Psoas muscle (tissue), 8 donors: ENCODE data around the gene PTX4. TPM values are rescaled to one million over a fixed set of nuclear protein-coding genes. Genes with fewer than 3 reads are reported as not detected.

Experiments used
- ATAC-seq, 4 donors: fragments of 200-7000 bp; cut with Tn5 transposase; one replicate each; pipeline ENCODE4 v1.9.1; 2020; ENCODE audit warnings: moderate library complexity in 3 of 4, mild to moderate bottlenecking in 2 of 4
- DNase-seq, 2 donors: peaks; one replicate each; pipeline ENCODE4 v3.0.0-alpha.2; 2020
- H3K27ac ChIP-seq: fragments of 200-600 bp; one replicate; pipeline ENCODE4 v1.8.0; 2022
- H3K27me3 ChIP-seq, 3 donors: fragments of 200-600 bp in 1 of 3; one replicate each; pipeline versions ENCODE4 v1.6.1 to v1.8.0; 2013 to 2022; ENCODE audit warnings: low read length in 2 of 3, mild to moderate bottlenecking in 2 of 3, moderate library complexity in 1 of 3; ENCODE audit not compliant: insufficient read depth in 3 of 3
- H3K36me3 ChIP-seq, 2 donors: fragments of 200-600 bp in 1 of 2; one replicate each; pipeline versions ENCODE4 v1.6.1 to v1.8.0; 2013 to 2022; ENCODE audit warnings: low read depth in 1 of 2, mild to moderate bottlenecking in 1 of 2, moderate library complexity in 1 of 2; ENCODE audit not compliant: insufficient read depth in 1 of 2
- H3K4me1 ChIP-seq: fragments of 200-600 bp; one replicate; pipeline ENCODE4 v1.8.0; 2022
- H3K4me3 ChIP-seq: fragments of 200-600 bp; one replicate; pipeline ENCODE4 v1.8.0; 2022; ENCODE audit warnings: mild to moderate bottlenecking
- H3K9me3 ChIP-seq: fragments of 200-600 bp; one replicate; pipeline ENCODE4 v1.8.0; 2022
- WGBS, 3 donors: extraction: QIAGEN DNeasy Blood & Tissue Kit; methylation state at CpG; one replicate each; pipeline versions ENCODE4 v1.1.6 to v1.1.7; 2013; 5-methylcytosine and 5-hydroxymethylcytosine counted together
- intact Hi-C, 2 donors: fragments of 100-400 bp; cut with DNase I; formaldehyde crosslinking; loops; one replicate each; pipeline versions ENCODE4 v1.11.0 to v1.14.2; 2022
- polyA plus RNA-seq, 3 donors: library from polyadenylated mRNA; stranded (reverse); fragments of 200-250 nt; gene quantifications; one replicate each; pipeline ENCODE4 v1.2.3, GENCODE V29; 2013
- total RNA-seq, 4 donors: library from RNA; stranded (reverse); fragmentation: NEBNext Ultra II Directional in 2 of 4; extraction: Animal tissue kit (Norgen Biotek cat#: 25700) in 2 of 4; gene quantifications; one replicate each; pipeline versions ENCODE4 v1.2.1 to v1.2.4, GENCODE V29; 2021 to 2023
- TF ChIP-seq, protein P1 (sequence below): fragments of 200-600 bp; IDR thresholded peaks from one replicate; pipeline ENCODE4 v1.8.0; 2022; ENCODE audit warnings: antibody characterized with exemption
- donor health status: healthy with polysubstance abuse.
- donor health status: DM: no; HTN: no; CAD: no; lungs with moderate emphysema.
- donor health status: Bipolar disorder and iron deficiency.
- donor health status: healthy.
- donor health status: DM: yes; HTN: yes; CAD: no.
- donor health status: DM: no; HTN: no; CAD: no.
- donor health status: DM: no; HTN: no; CAD: no.
- donor health status: DM: yes; HTN: yes; CAD: no.

PTX4 gene
- total and polyA plus RNA-seq, 7 donors: 0.04 to 0.26 (median 0.23) TPM; not detected in 4

DNA sequence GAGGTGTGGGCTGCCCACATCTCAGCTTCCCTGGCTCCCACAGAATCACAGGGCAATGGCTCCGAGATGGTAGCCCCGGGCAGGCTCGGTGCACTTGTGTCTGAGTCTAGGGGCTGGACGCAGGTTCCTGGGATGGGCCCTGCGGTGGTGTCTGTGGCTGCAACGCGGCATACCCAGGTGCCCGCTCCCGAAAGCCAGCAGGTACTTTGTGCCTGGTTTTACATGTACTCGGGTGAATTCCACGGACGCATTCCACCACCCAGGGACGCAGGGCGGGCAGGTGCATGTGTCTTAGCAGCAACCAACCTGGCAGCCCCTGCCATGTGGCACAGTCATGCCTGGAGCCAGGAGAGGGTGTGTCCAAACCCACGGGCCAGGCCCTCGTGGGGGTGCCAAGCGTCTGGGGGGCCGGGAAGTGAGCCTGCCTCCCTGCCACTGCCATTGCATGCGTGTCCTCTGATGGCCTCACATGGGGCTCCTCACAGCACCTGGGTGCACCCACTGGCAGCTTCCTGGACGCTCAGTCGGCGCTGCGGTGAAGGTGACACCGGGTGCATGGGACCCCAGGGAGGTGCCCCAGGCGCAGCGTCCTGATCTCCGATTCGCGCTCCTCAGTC lies 40.3 kb upstream of the PTX4 start:
- TF ChIP-seq, protein P1, sequence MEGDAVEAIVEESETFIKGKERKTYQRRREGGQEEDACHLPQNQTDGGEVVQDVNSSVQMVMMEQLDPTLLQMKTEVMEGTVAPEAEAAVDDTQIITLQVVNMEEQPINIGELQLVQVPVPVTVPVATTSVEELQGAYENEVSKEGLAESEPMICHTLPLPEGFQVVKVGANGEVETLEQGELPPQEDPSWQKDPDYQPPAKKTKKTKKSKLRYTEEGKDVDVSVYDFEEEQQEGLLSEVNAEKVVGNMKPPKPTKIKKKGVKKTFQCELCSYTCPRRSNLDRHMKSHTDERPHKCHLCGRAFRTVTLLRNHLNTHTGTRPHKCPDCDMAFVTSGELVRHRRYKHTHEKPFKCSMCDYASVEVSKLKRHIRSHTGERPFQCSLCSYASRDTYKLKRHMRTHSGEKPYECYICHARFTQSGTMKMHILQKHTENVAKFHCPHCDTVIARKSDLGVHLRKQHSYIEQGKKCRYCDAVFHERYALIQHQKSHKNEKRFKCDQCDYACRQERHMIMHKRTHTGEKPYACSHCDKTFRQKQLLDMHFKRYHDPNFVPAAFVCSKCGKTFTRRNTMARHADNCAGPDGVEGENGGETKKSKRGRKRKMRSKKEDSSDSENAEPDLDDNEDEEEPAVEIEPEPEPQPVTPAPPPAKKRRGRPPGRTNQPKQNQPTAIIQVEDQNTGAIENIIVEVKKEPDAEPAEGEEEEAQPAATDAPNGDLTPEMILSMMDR: no peak
- no peaks in the 10 kb centered on the region for H3K9me3 ChIP-seq
- intact Hi-C loops: no loop called here
- WGBS, 3 donors: 90 to 93% (median 92%) methylated on average over 29 of the region's 29 CpGs
- H3K27me3 ChIP-seq: no peaks in the 10 kb centered on the region
- H3K4me3 ChIP-seq: no peak overlapping the region
- H3K4me1 ChIP-seq: peaks cover 11% of the 10 kb centered on the region
- ATAC-seq (no peak), DNase-seq (peak in 1 of 2 donors; percentile 54)
- no peaks in the 10 kb centered on the region for H3K36me3 ChIP-seq
- H3K27ac ChIP-seq: no peak overlapping the region

DNA sequence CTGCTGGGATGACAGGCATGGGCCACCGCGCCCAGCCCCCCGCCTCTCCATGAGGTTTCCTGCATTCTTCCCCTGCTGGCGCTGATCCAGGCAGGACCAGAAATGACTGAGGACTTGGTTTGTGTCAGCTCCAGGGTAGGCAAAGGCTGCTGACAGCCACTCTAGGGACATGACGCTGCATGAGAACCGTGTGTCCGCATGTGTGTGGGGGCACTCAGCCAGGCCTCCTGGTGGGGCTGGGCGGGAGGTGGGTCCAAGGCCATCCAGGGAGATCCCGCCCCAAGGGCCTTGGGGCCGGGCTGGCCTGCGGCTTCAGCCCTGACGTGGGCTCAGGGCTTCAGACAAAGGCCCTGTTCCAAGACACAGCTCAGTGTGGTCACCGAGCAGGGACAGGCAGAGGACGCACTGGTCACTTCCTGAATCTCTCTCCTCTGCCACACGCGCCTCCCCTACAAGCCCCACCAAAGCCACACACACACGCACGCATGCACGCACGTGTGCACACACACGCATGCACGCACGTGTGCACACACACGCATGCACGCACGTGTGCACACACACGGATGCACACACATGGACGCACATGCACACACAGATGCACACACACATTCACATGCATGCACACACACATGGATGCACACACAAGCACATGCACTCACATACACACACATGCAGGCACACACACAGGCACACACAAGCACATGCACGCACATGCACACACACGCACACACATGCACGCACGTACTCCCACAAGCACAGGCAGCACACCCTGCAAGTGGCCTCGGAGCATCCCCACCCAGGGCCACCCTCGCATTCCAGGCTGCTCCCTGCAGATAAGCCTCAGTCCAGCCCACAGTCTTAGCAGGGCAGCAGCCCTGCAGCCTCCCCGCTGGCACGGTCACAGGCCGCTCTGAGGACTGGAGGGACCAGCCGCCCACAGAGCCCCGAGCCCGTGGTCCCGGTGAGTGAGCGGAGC lies 39.4 kb upstream of the PTX4 start:
- Histone ChIP-seq H3K4me3 (no peak overlapping the region), H3K9me3 (no peaks in the 10 kb centered on the region), H3K36me3 (no peaks in the 10 kb centered on the region), H3K4me1 (peaks cover 11% of the 10 kb centered on the region), H3K27ac (no peak overlapping the region), H3K27me3 (no peaks in the 10 kb centered on the region)
- ATAC-seq: no peak
- TF ChIP-seq, protein P1: no peak
- 69 to 74% (median 72%) methylated on average over 40 to 42 of the region's 42 CpGs for WGBS, 3 donors
- DNase-seq: peak; percentile 62 to 75
- intact Hi-C loops: no loop called here

DNA sequence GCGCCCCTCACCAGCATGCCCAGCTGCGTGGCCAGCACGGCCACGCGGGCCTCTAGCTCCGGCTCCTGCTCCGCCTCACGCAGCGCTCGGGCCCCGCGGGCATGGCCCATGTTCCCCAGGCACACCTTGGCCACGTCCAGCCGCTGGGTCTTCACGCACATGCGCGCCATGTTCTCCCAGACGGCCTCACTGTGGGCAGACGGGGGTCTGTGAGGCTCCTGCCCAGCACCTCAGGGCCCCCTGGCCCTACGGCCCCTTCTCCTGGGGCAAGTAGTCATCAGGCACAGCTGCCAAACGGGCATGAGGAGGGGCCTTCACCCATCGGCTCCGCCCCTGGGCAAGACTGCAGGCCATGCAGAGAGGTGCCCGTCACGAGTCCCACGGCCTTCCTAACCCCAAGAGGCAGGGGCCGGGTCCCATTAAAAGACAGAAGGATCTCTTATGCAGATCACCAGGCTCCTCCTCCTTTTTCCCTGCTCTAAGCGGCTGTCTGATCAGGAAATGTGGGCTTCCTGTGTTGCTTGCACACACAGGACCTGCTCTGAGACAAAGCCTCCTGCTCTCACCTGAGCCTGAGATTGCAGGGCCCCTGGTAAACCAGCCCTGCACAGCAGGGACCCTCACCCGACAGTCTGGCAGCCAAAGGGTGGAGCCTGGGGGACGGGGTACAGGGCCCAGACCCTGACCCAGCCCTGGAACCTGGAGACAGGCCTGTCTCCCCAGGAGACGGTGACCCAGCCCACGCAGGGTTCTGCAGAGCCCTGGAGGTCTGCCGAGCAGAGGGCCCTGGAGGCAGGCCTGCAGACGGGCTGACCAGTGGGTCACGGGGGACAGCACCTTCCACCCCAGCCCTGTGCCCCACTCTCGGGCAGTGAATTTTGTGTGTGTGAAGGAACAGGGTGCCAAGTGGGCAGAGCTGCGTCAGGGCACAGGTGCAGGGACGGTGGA lies 38.1 kb upstream of the PTX4 start:
- H3K27ac ChIP-seq: no peak overlapping the region
- intact Hi-C loops: no loop called here
- TF ChIP-seq, protein P1: no peak
- peaks cover 1% of the 10 kb centered on the region for H3K4me1 ChIP-seq
- H3K9me3 ChIP-seq: no peaks in the 10 kb centered on the region
- no peak for DNase-seq
- 82 to 86% (median 83%) methylated on average over 36 to 38 of the region's 38 CpGs for WGBS, 3 donors
- ATAC-seq: no peak
- H3K4me3 ChIP-seq: no peak overlapping the region
- H3K27me3 ChIP-seq: no peaks in the 10 kb centered on the region
- H3K36me3 ChIP-seq: no peaks in the 10 kb centered on the region

DNA sequence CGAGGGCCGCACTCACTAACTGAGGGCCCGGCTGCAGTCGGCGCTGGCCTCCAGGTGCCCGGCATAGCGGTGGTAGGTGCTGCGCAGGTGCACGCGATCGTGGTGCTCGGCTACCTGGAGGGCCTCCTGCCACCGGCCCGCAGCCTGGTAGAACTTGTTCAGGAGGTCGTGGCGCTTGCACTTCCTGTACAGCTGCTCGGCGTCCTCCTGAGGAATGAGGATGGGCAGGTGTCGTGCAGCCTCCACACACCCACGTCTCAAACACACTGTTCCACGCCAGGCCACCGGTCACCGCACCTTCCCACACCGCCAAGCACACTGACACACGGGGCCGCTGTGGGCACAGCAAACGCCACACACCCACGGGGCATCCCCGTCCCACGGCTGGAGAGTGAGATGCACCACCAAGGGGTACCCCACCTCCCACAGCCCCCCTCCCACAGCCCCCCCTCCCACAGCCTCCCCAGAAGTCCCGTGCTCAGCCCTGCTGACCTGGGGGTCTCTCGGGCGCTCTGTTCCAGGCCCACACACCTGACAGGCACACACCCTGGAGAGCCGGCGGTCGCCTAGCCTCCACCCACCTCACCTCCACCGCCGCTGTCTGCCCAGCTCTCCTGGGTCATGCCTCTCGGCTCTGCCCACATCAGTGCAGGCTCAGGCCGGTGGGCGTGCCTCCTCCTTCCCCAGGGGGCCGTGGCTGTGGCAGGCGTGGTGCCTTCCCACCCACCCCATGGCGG lies 37.3 kb upstream of the PTX4 start:
- Histone ChIP-seq H3K27ac (no peak overlapping the region), H3K9me3 (no peaks in the 10 kb centered on the region), H3K4me3 (no peak overlapping the region), H3K27me3 (no peaks in the 10 kb centered on the region), H3K36me3 (no peaks in the 10 kb centered on the region), H3K4me1 (no peaks in the 10 kb centered on the region)
- no peak for ATAC-seq
- no peak for DNase-seq
- 89 to 90% (median 89%) methylated on average over 30 to 44 of the region's 44 CpGs for WGBS, 3 donors
- TF ChIP-seq, protein P1: no peak
- intact Hi-C loops: no loop called here
